ENCODE results near the gene MARCHF9.

MARCHF9 gene

DNA sequence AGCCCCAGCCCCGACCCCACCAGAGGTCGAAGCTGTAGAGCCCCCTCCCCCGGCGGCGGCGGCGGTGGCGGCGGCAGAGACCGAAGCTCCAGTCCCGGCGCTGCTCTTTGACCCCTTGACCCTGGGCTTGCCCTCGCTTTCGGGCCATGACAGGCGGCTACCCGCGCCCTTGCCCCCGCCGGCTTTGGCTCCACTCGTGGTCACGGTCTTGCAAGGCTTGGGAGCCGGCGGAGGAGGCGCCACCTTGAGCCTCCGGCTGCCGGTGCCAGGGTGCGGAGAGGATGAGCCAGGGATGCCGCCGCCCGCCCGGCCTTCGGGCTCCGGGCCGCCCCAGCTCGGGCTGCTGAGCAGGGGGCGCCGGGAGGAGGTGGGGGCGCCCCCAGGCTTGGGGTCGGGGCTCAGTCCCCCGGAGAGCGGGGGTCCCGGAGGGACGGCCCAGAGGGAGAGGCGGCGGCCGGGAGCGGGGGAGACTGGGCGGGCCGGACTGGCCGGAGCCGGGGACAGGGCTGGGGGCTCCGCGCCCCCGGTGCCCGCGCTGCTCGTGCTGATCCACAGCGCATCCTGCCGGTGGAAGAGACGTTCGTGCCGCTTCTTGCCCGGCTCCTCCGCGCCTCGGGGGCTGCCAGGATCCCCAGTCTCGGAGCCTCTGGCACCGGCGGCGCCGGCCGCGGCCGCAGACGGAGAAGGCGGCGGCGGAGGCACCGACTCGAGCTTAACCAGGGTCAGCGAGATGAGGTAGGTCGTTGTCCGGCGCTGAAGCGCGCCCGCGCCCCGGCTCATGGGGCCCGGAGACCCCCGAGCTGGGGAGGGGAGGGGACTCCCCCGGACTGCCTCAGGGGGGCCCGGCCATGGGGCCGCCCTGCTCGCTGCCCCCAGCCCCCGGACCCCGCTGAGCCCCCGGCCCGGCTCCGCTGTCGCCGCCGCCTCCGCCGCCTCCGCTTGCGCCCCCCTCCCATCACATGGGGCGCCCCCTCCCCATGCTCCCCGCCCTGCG, 17.1 kb upstream of the MARCHF9 start:
- DNase-seq (ENCODE audit: low read depth in 1 of 2, low spot score in 1 of 2), result no peak

DNA sequence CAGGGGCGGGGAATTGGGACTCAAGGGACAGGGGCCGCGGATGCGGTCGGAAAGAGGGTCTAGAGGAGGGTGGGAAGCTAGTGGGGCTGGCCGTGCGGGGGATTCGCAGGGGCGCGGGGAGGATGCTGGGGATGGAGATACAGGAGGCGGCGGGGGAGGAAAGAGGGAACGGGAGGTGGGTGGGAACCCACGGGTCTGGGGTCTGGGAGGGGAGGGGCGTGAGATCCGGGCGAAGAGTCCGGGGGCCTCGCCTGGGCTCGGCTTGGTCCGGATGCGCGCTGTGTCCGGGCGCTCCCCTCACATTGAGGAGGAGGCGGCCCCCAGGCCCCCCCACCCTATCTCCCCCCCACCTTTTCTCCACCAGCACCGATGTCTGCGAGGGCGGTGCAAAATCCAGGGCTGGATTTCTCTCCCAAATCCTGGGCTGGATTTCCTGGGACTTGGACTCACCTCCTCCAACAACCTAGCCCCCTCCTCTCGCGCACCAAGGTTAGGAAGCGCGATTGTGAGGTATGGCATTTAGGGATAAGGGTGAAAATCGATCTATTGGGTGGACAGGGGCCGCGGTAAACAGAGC, 16.2 kb upstream of the MARCHF9 start, which contains the start of gene AGAP2:
Gene AGAP2 (minus strand): TSS at position 82 of the 577 bp plus-strand sequence. CDS start 496 bp downstream, outside the sequence.
- DNase-seq (ENCODE audit: low read depth in 1 of 2, low spot score in 1 of 2), result no peak

GRCh38 chr12:57739387-57739786, 15.5 kb upstream of the MARCHF9 start:
- DNase-seq (ENCODE audit: low read depth in 1 of 2, low spot score in 1 of 2), result no peak

- DNase-seq (ENCODE audit: low read depth in 1 of 2, low spot score in 1 of 2), result no peak
These were observed 14.9 kb upstream of the MARCHF9 start for GRCh38 chr12:57739914-57740538.

DNA sequence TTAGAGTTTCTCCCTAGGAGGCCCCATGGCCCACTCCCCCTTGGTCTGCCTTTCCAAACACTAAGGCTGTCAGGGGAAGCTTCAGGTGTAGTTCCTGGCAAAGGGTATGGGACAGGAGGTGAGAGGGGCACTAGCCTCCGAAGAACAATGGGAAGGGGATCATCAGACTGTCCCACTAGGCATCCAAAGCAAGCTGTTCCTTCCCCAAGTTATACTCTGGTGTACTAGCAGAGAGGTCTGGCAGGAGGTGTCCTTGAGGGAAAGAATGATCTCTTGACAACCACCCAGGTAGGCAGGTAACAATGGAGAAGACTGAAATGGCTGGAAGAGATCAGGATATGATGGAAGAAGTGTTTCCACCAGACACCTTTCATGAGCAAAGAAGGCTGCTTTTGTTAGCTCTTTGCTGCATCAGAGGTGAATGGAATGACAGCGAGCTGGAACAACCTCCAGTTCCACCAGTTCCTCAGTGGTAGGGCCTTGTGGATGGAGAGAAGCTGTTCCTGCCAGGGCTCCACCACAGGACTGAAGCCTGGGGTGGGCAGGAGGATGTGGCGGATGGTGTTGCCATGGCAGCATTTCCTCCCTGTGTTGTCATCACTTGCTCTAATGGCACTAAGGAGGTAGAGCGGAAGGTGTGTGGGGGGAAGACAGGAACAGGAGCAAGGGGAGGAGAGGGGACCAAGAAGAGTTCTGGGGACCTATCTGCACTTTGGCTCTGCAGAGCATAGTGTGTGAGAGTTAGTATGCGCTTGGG, 14.1 kb upstream of the MARCHF9 start:
- peak in 1 of 2 donors; percentile 68 for DNase-seq (ENCODE audit: low read depth in 1 of 2, low spot score in 1 of 2)

GRCh38 chr12:57741413-57741789, 13.5 kb upstream of the MARCHF9 start:
- DNase-seq (ENCODE audit: low read depth in 1 of 2, low spot score in 1 of 2), result no peak

GRCh38 chr12:57741844-57742738, 12.8 kb upstream of the MARCHF9 start:
- DNase-seq (ENCODE audit: low read depth in 1 of 2, low spot score in 1 of 2), result peak in 1 of 2 donors; percentile 70

- DNase-seq (ENCODE audit: low read depth in 1 of 2, low spot score in 1 of 2), result no peak
These were observed 11.1 kb upstream of the MARCHF9 start for GRCh38 chr12:57743769-57744168.

DNA sequence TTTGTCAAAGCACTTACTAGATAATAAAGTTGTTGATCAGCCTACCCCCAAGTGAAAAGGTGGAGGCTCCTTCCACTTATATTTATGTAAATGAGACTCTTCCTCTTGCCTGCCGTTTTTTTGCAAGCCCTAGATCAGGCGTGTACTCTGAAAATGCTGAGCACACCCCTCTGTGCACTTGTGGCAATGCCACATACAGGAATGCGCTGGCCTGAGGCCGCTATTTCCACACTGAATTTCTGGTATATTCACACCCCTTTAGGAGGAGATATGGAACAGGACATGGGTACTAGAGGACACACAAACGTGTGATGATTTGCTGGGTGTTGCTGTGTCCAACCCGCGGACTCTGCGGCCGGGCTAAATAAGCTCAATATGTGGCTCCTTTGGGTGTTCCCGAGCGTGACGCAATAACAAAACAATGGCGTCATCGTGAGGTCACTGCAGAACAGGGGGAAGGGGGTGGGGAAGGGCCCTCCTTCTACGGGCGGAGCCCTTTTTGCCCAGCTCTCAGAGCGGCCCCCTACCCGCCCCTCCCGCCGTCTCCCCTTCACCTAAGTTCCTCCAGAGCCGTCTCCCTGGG, 10.6 kb upstream of the MARCHF9 start:
- DNase-seq (ENCODE audit: low read depth in 1 of 2, low spot score in 1 of 2), result peak; percentile 66 to 69

DNA sequence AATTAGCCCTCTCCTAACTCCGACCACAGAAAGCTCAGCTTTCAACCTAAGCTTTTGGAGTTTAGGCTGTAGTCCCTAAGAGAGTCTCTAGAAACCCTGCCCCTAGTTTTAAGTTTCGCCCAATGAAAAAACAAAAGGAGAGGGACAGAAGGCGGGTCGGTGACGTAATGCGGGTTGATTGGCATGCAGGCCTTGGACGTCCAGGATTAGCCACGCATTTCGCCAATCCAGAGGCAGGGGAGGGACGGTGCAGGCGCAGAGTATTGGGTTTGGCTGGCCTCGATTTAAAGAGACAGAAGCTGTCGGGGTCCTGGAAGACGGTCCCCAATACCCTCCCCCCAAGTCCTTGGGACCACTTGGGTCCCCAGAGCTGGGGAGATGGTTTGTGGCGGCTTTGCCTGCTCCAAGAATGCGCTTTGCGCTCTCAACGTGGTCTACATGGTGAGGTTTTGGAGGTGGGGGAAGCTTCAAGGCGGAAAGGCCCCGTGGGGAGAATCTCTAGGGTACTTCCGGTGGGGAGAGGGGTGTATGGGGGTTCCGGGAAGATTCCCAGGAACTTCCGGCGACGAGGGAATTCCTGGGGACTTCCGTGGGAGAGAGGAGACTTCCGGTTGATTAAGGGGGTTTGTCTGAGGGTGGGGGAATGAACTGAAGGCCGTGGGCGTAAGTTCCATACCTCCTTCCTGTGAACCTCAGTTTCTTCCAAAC, 10.0 kb upstream of the MARCHF9 start, which contains the start of gene TSPAN31:
Gene TSPAN31 (plus strand): TSS at position 263 of the 708 bp plus-strand sequence. CDS start 116 bp downstream, at position 379.
- peak; percentile 86 to 97 for DNase-seq (ENCODE audit: low read depth in 1 of 2, low spot score in 1 of 2)

- DNase-seq (ENCODE audit: low read depth in 1 of 2, low spot score in 1 of 2), result no peak
These were observed 9.4 kb upstream of the MARCHF9 start for GRCh38 chr12:57745485-57745881.

DNA sequence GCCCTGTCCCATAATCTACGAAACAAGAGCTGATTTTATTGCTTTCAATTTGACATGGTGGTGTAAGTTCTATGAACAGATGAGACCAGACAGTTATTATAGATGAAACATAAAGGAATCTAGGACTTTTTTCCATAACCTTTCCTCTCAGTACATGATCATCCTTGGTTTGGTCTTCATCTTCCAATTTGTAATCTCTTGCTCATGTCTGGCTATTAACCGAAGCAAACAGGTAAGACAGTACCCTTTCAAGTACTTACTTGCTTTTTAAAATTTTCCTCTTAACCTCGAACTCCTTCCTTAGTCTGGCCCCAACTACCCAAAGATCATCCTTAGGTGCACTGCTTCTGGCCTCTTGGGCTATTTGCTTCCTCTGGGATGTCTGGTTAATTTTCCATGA, 8.9 kb upstream of the MARCHF9 start:
- no peak for DNase-seq (ENCODE audit: low read depth in 1 of 2, low spot score in 1 of 2)

- no peak for DNase-seq (ENCODE audit: low read depth in 1 of 2, low spot score in 1 of 2)
These were observed 5.8 kb upstream of the MARCHF9 start for GRCh38 chr12:57749061-57749460.

DNA sequence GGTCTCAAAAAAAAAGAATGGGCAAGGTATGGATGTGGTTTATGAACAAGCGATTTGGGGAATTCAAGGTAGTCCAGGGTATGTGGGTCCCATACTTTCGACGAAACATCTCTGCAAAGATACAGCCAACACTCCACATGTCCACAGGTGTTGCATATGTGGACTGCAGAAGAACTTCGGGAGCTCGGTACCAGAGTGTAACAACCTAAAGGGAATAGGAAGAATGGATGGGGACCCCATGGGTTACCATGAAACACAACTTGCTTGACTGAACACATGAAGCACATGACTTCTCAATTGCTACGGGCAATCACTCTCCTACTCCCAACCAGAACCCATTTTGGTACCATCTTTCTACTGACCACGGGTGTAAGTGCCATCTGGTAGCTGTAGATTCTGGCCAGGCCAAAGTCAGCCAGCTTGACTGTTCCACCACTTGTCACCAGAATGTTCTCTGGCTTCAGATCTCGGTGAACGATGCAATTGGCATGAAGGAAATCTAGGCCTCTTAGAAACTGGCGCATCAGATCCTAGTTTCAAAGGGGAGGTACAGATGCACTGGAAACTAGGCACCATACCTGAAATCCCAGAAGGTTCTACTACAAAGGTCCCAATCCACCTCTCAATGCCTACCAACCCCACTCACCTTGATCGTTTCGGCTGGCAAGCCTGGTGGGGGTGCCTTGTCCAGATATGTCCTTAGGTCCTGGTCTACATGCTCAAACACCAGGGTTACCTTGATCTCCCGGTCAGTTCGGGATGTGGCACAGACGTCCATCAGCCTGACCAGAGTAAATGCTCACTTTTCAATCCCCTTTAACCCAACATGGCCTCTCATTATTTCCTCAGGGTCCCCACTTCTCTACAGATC, 4.1 kb upstream of the MARCHF9 start:
- no peak for DNase-seq (ENCODE audit: low read depth in 1 of 2, low spot score in 1 of 2)

DNA sequence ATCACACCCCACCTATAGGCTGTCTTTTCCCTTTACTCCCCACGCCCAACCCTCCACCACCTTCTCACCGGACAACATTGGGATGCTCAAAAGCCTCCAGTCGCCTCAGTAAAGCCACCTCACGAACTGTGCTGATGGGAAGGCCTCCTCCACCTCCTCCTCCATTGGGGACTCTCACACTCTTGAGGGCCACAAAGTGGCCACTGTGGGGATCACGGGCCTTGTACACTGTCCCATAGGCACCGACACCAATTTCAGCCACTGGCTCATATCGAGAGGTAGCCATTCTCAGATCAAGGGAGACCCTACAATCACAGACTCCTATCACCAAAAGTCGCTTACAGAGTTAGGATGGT, 3.5 kb upstream of the MARCHF9 start:
- DNase-seq (ENCODE audit: low read depth in 1 of 2, low spot score in 1 of 2), result no peak

- peak; percentile 90 to 98 for DNase-seq (ENCODE audit: low read depth in 1 of 2, low spot score in 1 of 2)
These were observed 2.9 kb upstream of the MARCHF9 start, which contains the start of gene CDK4 for GRCh38 chr12:57751788-57752667. Gene CDK4, minus strand, starts transcription at chr12:57752310. Its CDS starts 593 bp downstream, at chr12:57751717.

- no peak for DNase-seq (ENCODE audit: low read depth in 1 of 2, low spot score in 1 of 2)
These were observed 2.3 kb upstream of the MARCHF9 start for GRCh38 chr12:57752668-57753000.
